Measurements from ENCODE around the gene CD86.
"Not testable (repeated sequence)": the region's sequence is repeated elsewhere in the genome, so short reads cannot be mapped to it uniquely, and the experiment has no call there.

CD86 gene

GRCh38 chr3:122164983-122165382 is 109.8 kb downstream of the CD86 start:
- not testable (repeated sequence) for DNase-seq

- no peak for DNase-seq
These were observed 112.5 kb downstream of the CD86 start for GRCh38 chr3:122167630-122168029.

- no peak for DNase-seq
These were observed 112.9 kb downstream of the CD86 start for GRCh38 chr3:122168044-122168443.

GRCh38 chr3:122169911-122170310 is 114.7 kb downstream of the CD86 start:
- DNase-seq: no peak

All from NCI-H1930 (cell line).